GM21423 (cell line): ENCODE data around the gene MOG.

Experiments
- ATAC-seq: cut with Tn5 transposase; IDR thresholded peaks from one replicate; pipeline ENCODE4 v1.9.1; 2021; ENCODE audit warnings: mild to moderate bottlenecking, moderate library complexity; ENCODE audit not compliant: unreplicated experiment

The MOG gene

GRCh38 chr6:29674008-29674407 is 17.1 kb downstream of the MOG start:
- ATAC-seq = no peak

- no peak for ATAC-seq
Observed at GRCh38 chr6:29675561-29675960, 18.7 kb downstream of the MOG start.

- no peak for ATAC-seq
Observed at GRCh38 chr6:29676981-29677601, 20.2 kb downstream of the MOG start.

- ATAC-seq = no peak
Observed at GRCh38 chr6:29678114-29678513, 21.2 kb downstream of the MOG start.

GRCh38 chr6:29679962-29680361 is 23.1 kb downstream of the MOG start:
- ATAC-seq = no peak

GRCh38 chr6:29680416-29680815 is 23.5 kb downstream of the MOG start:
- no peak for ATAC-seq

GRCh38 chr6:29680904-29681303 is 24.0 kb downstream of the MOG start, which contains the start of gene ZFP57:
Gene ZFP57 (minus strand): TSS chr6:29681152. CDS start chr6:29677003, 4,149 bp downstream.
- no peak for ATAC-seq

- ATAC-seq = no peak
Observed at GRCh38 chr6:29681811-29682210, 24.9 kb downstream of the MOG start.

GRCh38 chr6:29685718-29686326 is 28.9 kb downstream of the MOG start:
- no peak for ATAC-seq

GRCh38 chr6:29694637-29695036 is 37.7 kb downstream of the MOG start:
- ATAC-seq = no peak

GRCh38 chr6:29696147-29697125 is 39.5 kb downstream of the MOG start:
- ATAC-seq = no peak

- no peak for ATAC-seq
Observed at GRCh38 chr6:29702519-29703103, 45.7 kb downstream of the MOG start.

GRCh38 chr6:29705389-29706231 is 48.7 kb downstream of the MOG start:
- ATAC-seq = no peak

- peak; percentile 56 for ATAC-seq
Observed at GRCh38 chr6:29708432-29709179, 51.7 kb downstream of the MOG start.

- peak; percentile 34 for ATAC-seq
Observed at GRCh38 chr6:29709188-29709587, 52.3 kb downstream of the MOG start.

GRCh38 chr6:29710281-29710941 is 53.5 kb downstream of the MOG start:
- no peak for ATAC-seq

GRCh38 chr6:29720863-29721262 is 64.0 kb downstream of the MOG start:
- ATAC-seq = no peak
